ENCODE results near the gene EREG. TPM values are rescaled to one million over a fixed set of nuclear protein-coding genes. Genes with fewer than 3 reads are reported as not detected.

The EREG gene
- total RNA-seq, 2 donors from 2014 or later: 0.11 TPM; not detected in 1

- H3K27ac Mint-ChIP-seq: no peak overlapping the region
- no peak overlapping the region for H3K9ac ChIP-seq (ENCODE audit: extremely low read depth, low read length, poor library complexity, severe bottlenecking)
- H3K27me3 ChIP-seq (ENCODE audit: control insufficient read depth, insufficient read depth, low read length, poor library complexity, severe bottlenecking): no peaks in the 10 kb centered on the region
- H3K4me1 ChIP-seq (ENCODE audit: control insufficient read depth, insufficient read depth, low read length): no peaks in the 10 kb centered on the region
- no peaks in the 10 kb centered on the region for H3K9me3 Mint-ChIP-seq
- WGBS, 2 experiments (ENCODE audit: insufficient coverage in 1 of 2, insufficient read length in 1 of 2): 91 to 94% methylated on average over 11 of the region's 11 CpGs
- no peak for TF ChIP-seq CTCF (conservative IDR thresholded peaks at IDR 0.05)
- no peak overlapping the region for H3K4me3 Mint-ChIP-seq
- H3K9me3 ChIP-seq (ENCODE audit: control insufficient read depth, low read length): no peaks in the 10 kb centered on the region
- H3K36me3 ChIP-seq (ENCODE audit: control insufficient read depth, insufficient read depth, low read length): no peaks in the 10 kb centered on the region
- no peaks in the 10 kb centered on the region for H3K36me3 Mint-ChIP-seq (ENCODE audit: low read depth)
- no peak overlapping the region for H3K4me3 ChIP-seq (ENCODE audit: low read length)
- H3K27me3 Mint-ChIP-seq (ENCODE audit: insufficient read depth): no peaks in the 10 kb centered on the region
- H3K27ac ChIP-seq (ENCODE audit: low read depth, low read length): no peak overlapping the region
- no peaks in the 10 kb centered on the region for H3K4me1 Mint-ChIP-seq
- no peak for DNase-seq
Measured at GRCh38 chr4:74431113-74431826, 66.3 kb downstream of the EREG start.

GRCh38 chr4:74433043-74433442, 68.1 kb downstream of the EREG start:
- no peak overlapping the region for H3K27ac ChIP-seq (ENCODE audit: low read depth, low read length)
- H3K36me3 ChIP-seq (ENCODE audit: control insufficient read depth, insufficient read depth, low read length): no peaks in the 10 kb centered on the region
- no peaks in the 10 kb centered on the region for H3K4me1 ChIP-seq (ENCODE audit: control insufficient read depth, insufficient read depth, low read length)
- no peak overlapping the region for H3K27ac Mint-ChIP-seq
- H3K4me1 Mint-ChIP-seq: no peaks in the 10 kb centered on the region
- no peak overlapping the region for H3K4me3 Mint-ChIP-seq
- no peak overlapping the region for H3K4me3 ChIP-seq (ENCODE audit: low read length)
- no peaks in the 10 kb centered on the region for H3K9me3 ChIP-seq (ENCODE audit: control insufficient read depth, low read length)
- no peaks in the 10 kb centered on the region for H3K27me3 Mint-ChIP-seq (ENCODE audit: insufficient read depth)
- H3K9ac ChIP-seq (ENCODE audit: extremely low read depth, low read length, poor library complexity, severe bottlenecking): no peak overlapping the region
- no peaks in the 10 kb centered on the region for H3K27me3 ChIP-seq (ENCODE audit: control insufficient read depth, insufficient read depth, low read length, poor library complexity, severe bottlenecking)
- 83 to 100% methylated on average over 2 of the region's 2 CpGs for WGBS, 2 experiments (ENCODE audit: insufficient coverage in 1 of 2, insufficient read length in 1 of 2)
- no peaks in the 10 kb centered on the region for H3K36me3 Mint-ChIP-seq (ENCODE audit: low read depth)
- TF ChIP-seq CTCF (conservative IDR thresholded peaks at IDR 0.05): no peak
- no peak for DNase-seq
- no peaks in the 10 kb centered on the region for H3K9me3 Mint-ChIP-seq

DNA sequence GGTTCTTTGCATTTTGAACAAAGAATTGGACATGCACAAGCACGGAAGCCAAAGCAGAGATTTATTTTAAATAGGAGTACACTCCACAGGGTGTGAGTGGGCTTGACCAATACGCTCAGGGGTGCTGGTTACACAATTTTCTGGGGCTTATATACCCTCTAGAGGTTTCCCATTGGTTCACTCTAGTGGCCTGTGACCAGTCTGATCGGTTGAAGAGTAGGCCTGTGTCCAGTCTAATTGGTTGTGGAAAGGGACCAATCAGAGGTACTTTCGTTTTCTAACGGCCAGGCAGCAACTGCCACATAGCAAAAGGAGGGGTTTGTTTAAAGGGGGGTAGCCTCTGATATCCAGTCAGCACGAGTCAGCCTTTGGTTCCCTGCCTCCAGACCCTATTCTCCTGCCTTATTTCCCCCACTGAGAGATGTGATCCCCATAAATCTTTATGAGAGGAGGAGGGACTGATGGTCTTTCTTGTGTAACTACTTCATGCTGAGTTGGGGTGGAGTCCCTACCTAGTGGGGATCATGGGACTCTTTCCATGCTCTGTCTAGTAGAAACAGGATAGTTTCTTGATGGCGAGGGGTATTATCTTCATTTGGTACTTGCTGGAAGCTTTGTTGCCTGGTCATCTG, 68.7 kb downstream of the EREG start:
- Mint-ChIP-seq H3K27ac (no peak overlapping the region), H3K27me3 (ENCODE audit: insufficient read depth) (no peaks in the 10 kb centered on the region), H3K36me3 (ENCODE audit: low read depth) (no peaks in the 10 kb centered on the region), H3K4me1 (no peaks in the 10 kb centered on the region), H3K9me3 (no peaks in the 10 kb centered on the region), H3K4me3 (no peak overlapping the region)
- Histone ChIP-seq H3K27me3 (ENCODE audit: control insufficient read depth, insufficient read depth, low read length, poor library complexity, severe bottlenecking) (no peaks in the 10 kb centered on the region), H3K27ac (ENCODE audit: low read depth, low read length) (no peak overlapping the region), H3K9me3 (ENCODE audit: control insufficient read depth, low read length) (no peaks in the 10 kb centered on the region), H3K4me1 (ENCODE audit: control insufficient read depth, insufficient read depth, low read length) (no peaks in the 10 kb centered on the region), H3K9ac (ENCODE audit: extremely low read depth, low read length, poor library complexity, severe bottlenecking) (no peak overlapping the region), H3K36me3 (ENCODE audit: control insufficient read depth, insufficient read depth, low read length) (no peaks in the 10 kb centered on the region), H3K4me3 (ENCODE audit: low read length) (no peak overlapping the region)
- DNase-seq: peak; percentile 21
- TF ChIP-seq CTCF (conservative IDR thresholded peaks at IDR 0.05): no peak
- WGBS, 2 experiments (ENCODE audit: insufficient coverage in 1 of 2, insufficient read length in 1 of 2): 76 to 86% methylated on average over 5 to 7 of the region's 7 CpGs

All from endodermal cell (in vitro differentiated cells).